ENCODE results near the gene ZNF883. TPM values are rescaled to one million over a fixed set of nuclear protein-coding genes. Genes with fewer than 3 reads are reported as not detected.

Gene ZNF883
- total and polyA plus RNA-seq, 11 donors = 1.2 to 11.0 (median 5.1) TPM

DNA sequence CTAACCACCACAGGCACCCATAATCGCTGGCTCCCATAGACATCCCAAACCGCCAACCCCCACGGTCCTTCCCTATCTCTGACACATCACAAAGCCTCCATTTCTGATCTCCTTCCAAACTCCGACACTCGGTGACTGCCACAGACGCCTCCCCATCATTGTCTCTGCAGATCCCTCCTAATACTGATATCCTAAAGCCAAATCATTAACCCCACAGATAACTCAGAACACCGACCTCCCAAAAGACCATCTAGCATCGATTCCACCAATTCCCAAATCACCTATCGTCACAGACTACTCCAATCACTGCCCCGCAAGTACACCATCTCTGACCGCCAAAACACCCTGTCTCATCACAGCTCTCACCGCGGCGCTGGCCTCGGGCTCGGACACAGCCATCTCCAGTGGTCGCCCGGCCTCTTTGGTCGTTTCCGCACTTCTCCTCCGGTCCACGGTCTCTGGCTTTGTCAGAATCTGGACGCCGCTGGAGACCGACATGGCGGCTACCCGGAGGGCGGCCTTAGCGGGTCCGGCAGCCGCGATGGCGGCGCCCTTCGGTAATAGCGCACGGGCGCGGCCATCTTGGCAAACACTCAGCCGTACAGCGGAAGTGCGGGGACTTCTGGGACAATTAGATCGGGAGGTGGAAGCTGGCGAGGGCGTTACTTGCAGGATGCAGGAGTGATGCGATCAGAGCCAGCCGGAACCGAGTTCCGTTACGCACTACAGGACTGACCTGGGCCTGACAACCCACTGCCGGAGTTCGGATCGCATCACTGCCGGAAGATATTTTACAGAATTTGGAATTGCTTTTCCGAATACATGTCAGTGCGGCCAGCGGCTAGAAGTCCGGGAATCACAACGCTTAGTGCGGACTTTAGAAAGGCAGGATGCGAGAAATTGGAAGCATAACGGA is 44.5 kb upstream of the ZNF883 start, which contains the start of gene ZFP37:
Gene ZFP37 (minus strand): TSS at position 534 of the 916 bp plus-strand sequence. CDS start 36 bp downstream, at position 498.
- H3K9me3 ChIP-seq = peaks cover 0 to 75% (median 46%) of the 10 kb centered on the region in 12 donors
- peak; percentile 94 to 96 (median 95) for DNase-seq
- H3K4me3 ChIP-seq = peak within 1 kb of the TSS; percentile 33 to 91 (median 78)
- peaks cover 0 to 2% (median 0%) of the 10 kb centered on the region in 9 donors for H3K36me3 ChIP-seq
- TF ChIP-seq POLR2A (IDR thresholded peaks at IDR 0.05) = peak in 1 of 2 donors; percentile 32
- TF ChIP-seq, protein P1, sequence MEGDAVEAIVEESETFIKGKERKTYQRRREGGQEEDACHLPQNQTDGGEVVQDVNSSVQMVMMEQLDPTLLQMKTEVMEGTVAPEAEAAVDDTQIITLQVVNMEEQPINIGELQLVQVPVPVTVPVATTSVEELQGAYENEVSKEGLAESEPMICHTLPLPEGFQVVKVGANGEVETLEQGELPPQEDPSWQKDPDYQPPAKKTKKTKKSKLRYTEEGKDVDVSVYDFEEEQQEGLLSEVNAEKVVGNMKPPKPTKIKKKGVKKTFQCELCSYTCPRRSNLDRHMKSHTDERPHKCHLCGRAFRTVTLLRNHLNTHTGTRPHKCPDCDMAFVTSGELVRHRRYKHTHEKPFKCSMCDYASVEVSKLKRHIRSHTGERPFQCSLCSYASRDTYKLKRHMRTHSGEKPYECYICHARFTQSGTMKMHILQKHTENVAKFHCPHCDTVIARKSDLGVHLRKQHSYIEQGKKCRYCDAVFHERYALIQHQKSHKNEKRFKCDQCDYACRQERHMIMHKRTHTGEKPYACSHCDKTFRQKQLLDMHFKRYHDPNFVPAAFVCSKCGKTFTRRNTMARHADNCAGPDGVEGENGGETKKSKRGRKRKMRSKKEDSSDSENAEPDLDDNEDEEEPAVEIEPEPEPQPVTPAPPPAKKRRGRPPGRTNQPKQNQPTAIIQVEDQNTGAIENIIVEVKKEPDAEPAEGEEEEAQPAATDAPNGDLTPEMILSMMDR (IDR thresholded peaks at IDR 0.05) = peak in 1 of 12 donors; percentile 23
- WGBS, 4 donors = 1 to 3% (median 2%) methylated on average over 62 of the region's 62 CpGs
- H3K27me3 ChIP-seq = peaks cover 10 to 30% (median 22%) of the 10 kb centered on the region in 9 donors
- peak within 1 kb of the TSS in 11 of 12 donors; percentile 22 to 83 (median 77) for H3K27ac ChIP-seq
- peak; percentile 97 to 100 (median 100) for ATAC-seq
- H3K4me1 ChIP-seq = peaks cover 0 to 9% (median 0%) of the 10 kb centered on the region in 12 donors
- intact Hi-C loops (cut with DNase I) = loop anchor here in 1 of 10 donors (10.0 kb wide), 1 partner anchor 98 kb away; the partner anchor contains the start of gene SLC31A2

DNA sequence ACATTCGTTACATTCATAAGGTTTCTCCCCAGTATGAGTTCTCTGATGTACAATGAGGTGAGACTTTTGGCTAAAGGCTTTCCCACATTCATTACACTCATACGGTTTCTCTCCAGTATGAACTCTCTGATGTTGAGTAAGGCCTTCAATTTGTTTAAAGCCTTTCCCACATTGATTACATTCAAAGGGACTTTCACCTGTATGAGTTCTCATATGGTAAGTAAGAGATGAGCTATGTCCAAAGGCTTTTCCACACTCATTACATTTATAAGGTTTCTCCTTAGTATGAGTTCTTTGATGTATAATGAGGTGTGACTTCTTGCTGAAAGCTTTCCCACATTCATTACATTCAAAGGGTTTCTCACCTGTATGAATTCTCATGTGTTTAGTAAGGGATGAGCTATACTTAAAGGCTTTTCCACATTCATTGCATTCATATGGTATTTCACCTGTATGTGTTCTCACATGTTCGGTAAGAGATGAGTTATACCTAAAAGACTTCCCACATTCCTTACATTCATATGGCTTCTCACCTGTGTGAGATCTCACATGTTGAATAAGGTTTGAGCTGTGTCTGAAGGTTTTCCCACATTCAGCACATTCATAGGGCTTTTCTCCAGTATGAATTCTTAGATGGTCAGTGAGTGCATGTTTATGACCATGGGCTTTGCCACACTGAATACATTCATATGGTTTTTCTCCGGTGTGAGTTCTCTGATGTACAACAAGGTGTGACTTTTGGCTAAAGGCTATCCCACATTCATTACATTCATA is 31.1 kb upstream of the ZNF883 start:
- whole genome bisulfite sequencing, 4 donors = 92 to 97% (median 94%) methylated on average over 4 of the region's 4 CpGs
- Histone ChIP-seq H3K27me3 (no peaks in the 10 kb centered on the region), H3K36me3 (peaks cover 11 to 77% (median 42%) of the 10 kb centered on the region in 9 donors), H3K4me3 (no peak overlapping the region), H3K9me3 (peaks cover 12 to 100% (median 99%) of the 10 kb centered on the region in 12 donors), H3K4me1 (no peaks in the 10 kb centered on the region), H3K27ac (no peak overlapping the region)
- ATAC-seq (no peak), DNase-seq (no peak)
- intact Hi-C loops (cut with DNase I) = no loop called here
- TF ChIP-seq POLR2A (IDR thresholded peaks at IDR 0.05) = no peak
- TF ChIP-seq, protein P1 (IDR thresholded peaks at IDR 0.05) = no peak

DNA sequence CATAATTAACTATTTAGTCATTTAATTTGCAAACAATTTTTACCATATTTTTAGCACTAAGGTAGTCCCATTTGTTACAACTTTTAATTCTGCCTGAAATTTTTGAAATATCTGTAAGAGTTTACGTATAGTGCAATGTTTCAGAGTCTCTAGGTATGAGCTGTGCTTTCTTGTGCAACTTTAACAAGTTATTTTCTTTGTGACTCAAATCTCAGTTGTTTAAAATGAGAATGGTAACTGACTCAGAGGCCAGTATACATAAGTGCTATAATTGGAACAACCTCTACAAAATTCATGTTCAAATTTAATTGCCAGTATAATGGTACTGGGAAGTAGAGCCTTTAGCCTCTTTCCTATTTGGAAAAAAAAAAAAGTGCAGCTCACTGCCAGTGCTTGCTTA is 14.2 kb upstream of the ZNF883 start:
- intact Hi-C loops (cut with DNase I) = no loop called here
- H3K4me1 ChIP-seq = no peaks in the 10 kb centered on the region
- ATAC-seq (no peak), DNase-seq (no peak)
- H3K9me3 ChIP-seq = peaks cover 0 to 87% (median 41%) of the 10 kb centered on the region in 12 donors
- no peaks in the 10 kb centered on the region for H3K27me3 ChIP-seq
- no peak overlapping the region for H3K27ac ChIP-seq
- TF ChIP-seq, protein P1 (IDR thresholded peaks at IDR 0.05) = no peak
- no peak for TF ChIP-seq POLR2A (IDR thresholded peaks at IDR 0.05)
- WGBS, 4 donors = 53 to 65% (median 63%) methylated on average over 1 of the region's 1 CpG
- H3K4me3 ChIP-seq = no peak overlapping the region
- no peaks in the 10 kb centered on the region for H3K36me3 ChIP-seq
